GM12892 (cell line): ENCODE measurements around the gene STAB2.
"Not testable (repeated sequence)": the region's sequence is repeated elsewhere in the genome, so short reads cannot be mapped to it uniquely, and the experiment has no call there.

Source experiments
- POLR2A ChIP-seq: IDR thresholded peaks from 2 replicates; pipeline ENCODE4 v1.6.1; 2011; ENCODE audit warnings: low read depth, low read length, control low read depth
- POLR2AphosphoS5 ChIP-seq: IDR thresholded peaks from 2 replicates; pipeline ENCODE4 v1.6.1; 2011; ENCODE audit warnings: low read depth, low read length, control low read depth
- TAF1 ChIP-seq: IDR thresholded peaks from 2 replicates; pipeline ENCODE4 v1.6.1; 2011; ENCODE audit warnings: low read depth, mild to moderate bottlenecking, control low read depth, low read length, borderline replicate concordance

DNA sequence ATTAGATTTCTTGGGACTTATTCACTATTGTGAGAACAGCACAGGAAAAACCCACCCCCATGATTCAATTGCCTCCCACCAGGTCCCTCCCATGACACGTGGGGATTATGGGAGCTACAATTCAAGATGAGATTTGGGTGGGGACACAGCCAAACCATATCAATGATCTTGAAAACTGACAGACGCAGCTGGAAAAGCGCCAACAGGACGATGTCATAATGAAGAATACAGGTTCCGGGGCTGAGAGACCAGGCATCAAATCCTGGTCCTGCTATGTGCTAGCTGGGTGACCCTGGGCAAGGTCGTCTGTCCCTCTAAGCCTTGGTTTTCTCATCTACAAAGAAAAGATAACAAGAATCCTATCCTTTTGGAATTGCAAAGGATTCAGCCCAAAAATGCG lies 222.6 kb downstream of the STAB2 start:
- not testable (repeated sequence) for TF ChIP-seq POLR2AphosphoS5, POLR2A, TAF1
